DND-41 (cell line): ENCODE results near the gene ZNF586.

Experiments
- CTCF ChIP-seq: IDR thresholded peaks from 2 replicates; pipeline ENCODE4 v1.5.1; 2012; ENCODE audit warnings: borderline replicate concordance, low read length, moderate library complexity, mild to moderate bottlenecking; ENCODE audit not compliant: poor library complexity, severe bottlenecking; ENCODE audit errors: extremely low read depth
- EZH2 ChIP-seq: IDR thresholded peaks from 3 replicates; pipeline ENCODE4 v1.6.1; 2012; ENCODE audit warnings: borderline replicate concordance, low read depth, mild to moderate bottlenecking, moderate library complexity, low read length, inconsistent platforms; ENCODE audit not compliant: severe bottlenecking

- TF ChIP-seq EZH2 = no peak
- TF ChIP-seq CTCF = no peak
Measured at GRCh38 chr19:57720878-57721277, 48.6 kb upstream of the ZNF586 start.
